Panc1 (cell line): ENCODE results near the gene FBN1. TPM values are rescaled to one million over a fixed set of nuclear protein-coding genes. Genes with fewer than 3 reads are reported as not detected.

Experiments
- ATAC-seq: fragments of 200-7000 bp; cut with Tn5 transposase; 2 replicates; pipeline ENCODE4 v1.9.1; 2020; ENCODE audit warnings: mild to moderate bottlenecking, moderate library complexity
- BruUV-seq: library from RNA; stranded (reverse); fragments of 400-500 nt; replicated peaks from 2 replicates; lab custom pipeline; 2021; lab: Mats Ljungman, UMichigan
- CTCF ChIA-PET: fragments of 300-600 bp; sonication (Branson Sonifier 250); formaldehyde crosslinking; loops from one replicate; lab custom pipeline; 2022; ENCODE audit warnings: antibody characterized with exemption; lab: Charles Lee
- POLR2A ChIA-PET: fragments of 300-600 bp; sonication (Branson Sonifier 250); formaldehyde crosslinking; loops from one replicate; lab custom pipeline; 2022; ENCODE audit warnings: antibody characterized with exemption; lab: Charles Lee
- DNase-seq: peaks from one replicate; pipeline ENCODE4 v3.0.0-alpha.2; 2010; ENCODE audit warnings: low read depth, low spot score
- H3K27ac ChIP-seq: 2 replicates; pipeline ENCODE4 v1.5.1; 2011; ENCODE audit warnings: mild to moderate bottlenecking, low read length, inconsistent platforms
- H3K27me3 ChIP-seq: fragments of 200-500 bp; sonication (Bioruptor generic); 2 replicates; pipeline ENCODE4 v1.6.0; 2014; ENCODE audit warnings: low read length, inconsistent platforms; ENCODE audit not compliant: control insufficient read depth, insufficient read depth
- H3K36me3 ChIP-seq: fragments of 200-500 bp; sonication (Bioruptor generic); 2 replicates; pipeline ENCODE4 v1.5.1; 2014; ENCODE audit warnings: inconsistent platforms, mild to moderate bottlenecking, low read length, moderate library complexity; ENCODE audit not compliant: control insufficient read depth, insufficient read depth
- H3K4me1 ChIP-seq: 2 replicates; pipeline ENCODE4 v1.5.1; 2011; ENCODE audit warnings: inconsistent platforms, mild to moderate bottlenecking, low read length, moderate library complexity; ENCODE audit not compliant: control insufficient read depth, insufficient read depth
- H3K4me3 ChIP-seq, 2 experiments: 2 replicates each; pipeline ENCODE4 v1.5.1; 2011 to 2012; ENCODE audit warnings: low read depth in 2 of 2, low read length in 2 of 2, mild to moderate bottlenecking in 2 of 2, inconsistent platforms in 1 of 2, moderate library complexity in 1 of 2
- H3K9me3 ChIP-seq: fragments of 200-500 bp; sonication (Bioruptor generic); 2 replicates; pipeline ENCODE4 v1.5.1; 2014; ENCODE audit warnings: low read depth, mild to moderate bottlenecking, inconsistent platforms, low read length, moderate library complexity; ENCODE audit not compliant: control insufficient read depth, insufficient read depth
- CTCF ChIP-seq: fragments of 450-650 bp; IDR thresholded peaks from 2 replicates; pipeline ENCODE4 v1.5.1; 2017; ENCODE audit warnings: mild to moderate bottlenecking
- POLR2AphosphoS5 ChIP-seq: IDR thresholded peaks from 2 replicates; pipeline ENCODE4 v1.6.1; 2012; ENCODE audit warnings: mild to moderate bottlenecking, low read depth, low read length, moderate library complexity
- REST ChIP-seq, 2 experiments: IDR thresholded peaks; 2 replicates each; pipeline ENCODE4 v1.6.1; 2011 to 2012; ENCODE audit warnings: low read depth in 2 of 2, control low read depth in 1 of 2, low read length in 1 of 2, mild to moderate bottlenecking in 1 of 2, moderate library complexity in 1 of 2; ENCODE audit not compliant: insufficient read depth in 1 of 2
- SIN3A ChIP-seq: IDR thresholded peaks from 2 replicates; pipeline ENCODE4 v1.6.1; 2012; ENCODE audit warnings: low read depth, mild to moderate bottlenecking, low read length, moderate library complexity, borderline replicate concordance; ENCODE audit not compliant: insufficient read depth
- TCF7L2 ChIP-seq: IDR thresholded peaks from 2 replicates; pipeline ENCODE4 v1.6.1; 2011; ENCODE audit warnings: mild to moderate bottlenecking, low read depth, low read length, inconsistent platforms
- in situ Hi-C: cut with HindIII; loops from 2 replicates; pipeline ENCODE4 v1.10.0; 2016; ENCODE audit warnings: low sequenced_read_pairs, low pct_unique_long_range_greater_than_20kb
- intact Hi-C: fragments of 100-400 bp; cut with micrococcal nuclease; formaldehyde crosslinking; loops from one replicate; pipeline ENCODE4 v1.10.0; 2022; ENCODE audit not compliant: unreplicated experiment
- total RNA-seq: library from RNA; stranded (reverse); gene quantifications from one replicate; pipeline ENCODE4 v1.2.1, GENCODE V29; 2021; ENCODE audit not compliant: unreplicated experiment

FBN1 gene
- total RNA-seq, 1 experiment from 2014 or later, result 0.46 TPM

- intact Hi-C loops, result no loop called here
- DNase-seq (no peak), ATAC-seq (no peak)
- ChIA-PET CTCF (no interaction called here), POLR2A (no interaction called here)
- BruUV-seq, result no TSS peak
- Histone ChIP-seq H3K4me1 (no peaks in the 10 kb centered on the region), H3K36me3 (no peaks in the 10 kb centered on the region), H3K4me3 (no peak overlapping the region), H3K27me3 (peaks cover 2% of the 10 kb centered on the region), H3K27ac (no peak overlapping the region), H3K9me3 (no peaks in the 10 kb centered on the region)
- no peak for TF ChIP-seq POLR2AphosphoS5
- TF ChIP-seq CTCF, result no peak
- no peak for TF ChIP-seq REST (IDR thresholded peaks at IDR 0.05; ENCODE audit: insufficient read depth in 1 of 2, low read depth in 2 of 2, low read length in 1 of 2)
- no peak for TF ChIP-seq TCF7L2
- TF ChIP-seq SIN3A, result no peak
- in situ Hi-C loops, result no loop called here
Observed at GRCh38 chr15:48653913-48654670, 8.6 kb upstream of the FBN1 start.

- intact Hi-C loops (no loop called here), in situ Hi-C loops (no loop called here)
- CTCF ChIA-PET, result no interaction called here
- H3K27me3 ChIP-seq, result peaks cover 2% of the 10 kb centered on the region
- no peak for DNase-seq
- no TSS peak for BruUV-seq
- POLR2A ChIA-PET, result no interaction called here
- no peak overlapping the region for H3K27ac ChIP-seq
- no peaks in the 10 kb centered on the region for H3K36me3 ChIP-seq
- TF ChIP-seq POLR2AphosphoS5, result no peak
- TF ChIP-seq REST (IDR thresholded peaks at IDR 0.05; ENCODE audit: insufficient read depth in 1 of 2, low read depth in 2 of 2, low read length in 1 of 2), result no peak
- TF ChIP-seq SIN3A, result no peak
- no peak for TF ChIP-seq TCF7L2
- no peak overlapping the region for H3K4me3 ChIP-seq
- ATAC-seq, result no peak
- no peaks in the 10 kb centered on the region for H3K9me3 ChIP-seq
- H3K4me1 ChIP-seq, result no peaks in the 10 kb centered on the region
Observed at GRCh38 chr15:48653216-48653615, 7.7 kb upstream of the FBN1 start.
